K562 (cell line): ENCODE measurements around the gene ZNF174. TPM values are rescaled to one million over a fixed set of nuclear protein-coding genes. Genes with fewer than 3 reads are reported as not detected.

ENCODE experiments used
- CBX3 ChIP-seq, 2 experiments: IDR thresholded peaks; 1 replicate in 1 of 2; 2 replicates in 1 of 2; pipeline ENCODE4 v1.6.1; 2012; ENCODE audit warnings: inconsistent platforms in 2 of 2, low read length in 2 of 2, borderline replicate concordance in 1 of 2, control low read depth in 1 of 2
- CREB5 ChIP-seq: fragments of 250-450 bp; sonication (Bioruptor Pico); IDR thresholded peaks from 2 replicates; pipeline ENCODE4 v1.5.0; 2020; ENCODE audit warnings: mild to moderate bottlenecking
- KDM5B ChIP-seq: fragments of 200-600 bp; sonication (generic); IDR thresholded peaks from 2 replicates; pipeline ENCODE4 v1.6.1; 2012; ENCODE audit warnings: low read depth, mild to moderate bottlenecking, moderate library complexity, low read length, control low read depth, inconsistent platforms; ENCODE audit not compliant: insufficient replicate concordance
- ZFX ChIP-seq: sonication (generic); formaldehyde crosslinking; IDR thresholded peaks from 2 replicates; pipeline ENCODE4 v1.8.0; 2022; ENCODE audit warnings: mild to moderate bottlenecking, missing genetic modification reagents, moderate library complexity
- ZNF280A ChIP-seq: fragments of 450-650 bp; IDR thresholded peaks from 2 replicates; pipeline ENCODE4 v1.6.1; 2018; ENCODE audit warnings: mild to moderate bottlenecking, low read depth; ENCODE audit not compliant: partially characterized antibody
- ZNF668 ChIP-seq: fragments of 250-450 bp; sonication (Bioruptor Pico); IDR thresholded peaks from 2 replicates; pipeline ENCODE4 v1.8.0; 2022; ENCODE audit warnings: mild to moderate bottlenecking, inconsistent platforms
- polyA plus RNA-seq, 8 experiments: library from polyadenylated mRNA; depleted of rRNA in 4 of 8; stranded (reverse) in 5 of 8; unstranded in 3 of 8; fragments of >200 nt; fragmentation: Nextera tagmentation in 2 of 8; fragmentation: Illumina TruSeq in 1 of 8; extraction: Ambion mirVana in 2 of 8; extraction: Trizol in 1 of 8; gene quantifications; 2 replicates each; pipeline versions ENCODE4 v1.2.1 to v1.2.3, GENCODE V29; 2011 to 2014; ENCODE audit warnings: inconsistent platforms in 1 of 8, missing spikeins in 1 of 8
- total RNA-seq, 7 experiments: library from RNA; depleted of rRNA in 6 of 7; stranded (reverse); fragments of >200 nt in 6 of 7; fragmentation: Illumina TruSeq in 2 of 7; extraction: Trizol in 2 of 7; gene quantifications; 2 replicates each; pipeline versions ENCODE4 v1.2.1 to v1.2.3, GENCODE V29; 2011 to 2021; ENCODE audit warnings: low replicate concordance in 1 of 7

The ZNF174 gene
- total and polyA plus RNA-seq, 9 of the 15 experiments (the other 6 are each of a cell fraction or from before 2014, with no cell fraction given): 5.1 to 19.1 (median 12.5) TPM

DNA sequence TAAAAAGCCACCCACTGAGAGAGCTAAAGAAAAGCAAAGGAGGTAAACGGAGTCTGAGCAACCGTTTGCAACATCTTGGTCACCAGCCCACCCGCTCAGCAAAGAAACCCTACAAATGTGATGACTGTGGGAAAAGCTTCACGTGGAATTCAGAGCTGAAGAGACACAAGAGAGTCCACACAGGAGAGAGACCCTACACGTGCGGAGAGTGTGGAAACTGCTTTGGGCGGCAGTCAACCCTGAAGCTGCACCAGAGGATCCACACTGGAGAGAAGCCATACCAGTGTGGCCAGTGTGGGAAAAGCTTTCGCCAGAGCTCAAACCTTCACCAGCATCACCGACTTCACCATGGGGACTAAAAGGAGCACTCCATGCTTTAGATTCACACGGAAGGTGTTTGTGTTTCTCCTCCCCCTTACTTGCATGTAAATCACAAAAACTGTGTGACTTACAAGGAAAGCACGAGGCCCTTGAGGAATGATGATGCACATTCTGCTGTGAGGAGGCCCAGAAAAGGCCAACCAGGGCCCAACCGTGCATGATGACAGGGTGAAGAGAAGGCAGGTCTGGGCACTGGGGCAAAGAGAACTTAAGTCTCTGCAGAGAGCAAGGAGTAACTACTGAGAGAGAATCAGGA lies 7.7 kb downstream of the ZNF174 start (continued):
- TF ChIP-seq KDM5B (peak; percentile 30), CREB5 (CRISPR knock-in tag) (no peak), ZNF280A (peak; percentile 96), ZNF668 (CRISPR knock-in tag) (no peak), CBX3 (IDR thresholded peaks at IDR 0.05; ENCODE audit: borderline replicate concordance in 1 of 2, low read length in 2 of 2) (peak; percentile 94 to 96; a peak in 2 of 3 replicates), ZFX (CRISPR knock-in tag) (no peak)
- TF ChIP-seq, all 486 proteins: peak for 24
